NCI-H128 (cell line): ENCODE data around the gene NPSR1.
"Not testable (repeated sequence)": the region's sequence is repeated elsewhere in the genome, so short reads cannot be mapped to it uniquely, and the experiment has no call there.

Experiments used
- DNase-seq: peaks from one replicate; lab custom pipeline; 2025; ENCODE audit not compliant: unreplicated experiment; lab: John Stamatoyannopoulos, UW

The NPSR1 gene

GRCh38 chr7:34657632-34658268 is at the start of gene NPSR1:
Gene NPSR1 (plus strand): TSS chr7:34658218. CDS start chr7:34658413, 195 bp downstream.
- no peak for DNase-seq

- no peak for DNase-seq
Measured at GRCh38 chr7:34612661-34613060, 45.4 kb upstream of the NPSR1 start.

GRCh38 chr7:34620425-34620824 is 37.6 kb upstream of the NPSR1 start:
- DNase-seq: no peak

GRCh38 chr7:34622182-34622581 is 35.8 kb upstream of the NPSR1 start:
- DNase-seq: no peak

GRCh38 chr7:34622771-34623250 is 35.2 kb upstream of the NPSR1 start:
- no peak for DNase-seq

GRCh38 chr7:34628618-34629017 is 29.4 kb upstream of the NPSR1 start:
- DNase-seq: not testable (repeated sequence)

GRCh38 chr7:34652809-34653208 is 5.2 kb upstream of the NPSR1 start:
- no peak for DNase-seq

GRCh38 chr7:34653787-34654186 is 4.2 kb upstream of the NPSR1 start:
- no peak for DNase-seq

GRCh38 chr7:34655384-34655783 is 2.6 kb upstream of the NPSR1 start:
- no peak for DNase-seq

GRCh38 chr7:34656041-34656440 is 2.0 kb upstream of the NPSR1 start:
- no peak for DNase-seq

- no peak for DNase-seq
Measured at GRCh38 chr7:34659472-34660075, 1.6 kb downstream of the NPSR1 start.

GRCh38 chr7:34662058-34662708 is 4.2 kb downstream of the NPSR1 start:
- DNase-seq: no peak

- no peak for DNase-seq
Measured at GRCh38 chr7:34664755-34665154, 6.7 kb downstream of the NPSR1 start.

GRCh38 chr7:34672430-34672829 is 14.4 kb downstream of the NPSR1 start:
- DNase-seq: no peak

GRCh38 chr7:34673066-34673465 is 15.0 kb downstream of the NPSR1 start:
- DNase-seq: no peak

- peak; percentile 3 for DNase-seq
Measured at GRCh38 chr7:34675749-34676374, 17.8 kb downstream of the NPSR1 start.

- DNase-seq: no peak
Measured at GRCh38 chr7:34677491-34677890, 19.5 kb downstream of the NPSR1 start.

- no peak for DNase-seq
Measured at GRCh38 chr7:34687529-34687928, 29.5 kb downstream of the NPSR1 start.

- DNase-seq: no peak
Measured at GRCh38 chr7:34696415-34696814, 38.4 kb downstream of the NPSR1 start.

- DNase-seq: no peak
Measured at GRCh38 chr7:34709771-34710170, 51.8 kb downstream of the NPSR1 start.

- DNase-seq: no peak
Measured at GRCh38 chr7:34718867-34719266, 60.8 kb downstream of the NPSR1 start.

GRCh38 chr7:34719636-34720035 is 61.6 kb downstream of the NPSR1 start:
- DNase-seq: no peak
